ENCODE data around the gene SLCO4A1.
A peak's percentile ranks its signal among the peaks of the same experiment; 100 is the strongest.

- TF ChIP-seq POLR2A (IDR thresholded peaks at IDR 0.05) (peak in 1 of 2 donors; percentile 51), CTCF (IDR thresholded peaks at IDR 0.05) (no peak), POLR2AphosphoS5 (IDR thresholded peaks at IDR 0.05; ENCODE audit: insufficient read depth in 1 of 2, low read depth in 1 of 2) (peak; percentile 90 to 97)
These were observed 10.0 kb downstream of the SLCO4A1 start for GRCh38 chr20:62652041-62652893.

All from vagina (tissue), 2 donors.